ENCODE data around the gene STAT6. TPM values are rescaled to one million over a fixed set of nuclear protein-coding genes. Genes with fewer than 3 reads are reported as not detected.

Gene STAT6
- total and polyA plus RNA-seq, 2 of the 8 experiments (the other 6 are each of a cell fraction or from before 2014, with no cell fraction given) = 32.9 to 38.7 TPM

DNA sequence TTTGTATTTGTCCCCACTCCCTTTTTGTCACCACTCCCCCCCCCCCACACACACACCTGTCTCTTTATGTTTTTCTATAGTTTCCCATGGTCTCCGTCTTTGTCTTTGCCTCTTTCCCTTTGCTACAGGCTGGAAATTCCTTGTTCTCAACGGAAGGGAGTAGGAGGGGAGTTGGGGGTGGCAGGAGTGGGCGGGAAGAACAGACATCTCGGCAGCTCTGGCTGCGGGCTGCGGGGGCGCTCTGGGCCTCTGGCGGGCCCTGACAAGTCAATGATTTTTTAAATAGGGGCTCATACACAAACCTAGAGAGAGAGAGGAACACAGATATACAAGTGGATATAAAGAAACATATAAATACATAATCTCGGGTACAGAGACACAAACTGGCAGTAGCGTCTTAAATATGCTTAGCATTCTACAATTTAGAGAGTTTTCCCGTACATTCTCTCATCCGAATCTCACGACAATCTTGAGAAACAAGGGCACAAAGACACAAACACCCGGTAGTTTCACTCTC is 24.6 kb downstream of the STAT6 start:
- Histone ChIP-seq H3K9me3 (ENCODE audit: insufficient read depth in 2 of 2, low read depth in 1 of 2, low read length in 1 of 2) (no peaks in the 10 kb centered on the region), H2BK12ac (ENCODE audit: low read depth, low read length) (peak overlapping the region; percentile 97; the same call in 1 of the 2 replicates), H2BK120ac (replicated peaks; ENCODE audit: low read depth, low read length) (no peak overlapping the region), H3K4ac (replicated peaks; ENCODE audit: insufficient read length, low read depth, low read length) (peak overlapping the region; percentile 47), H3K56ac (replicated peaks; ENCODE audit: insufficient read length, low read depth, low read length) (peak overlapping the region; percentile 64), H2AFZ (ENCODE audit: low read length) (peak overlapping the region; percentile 88; the same call in 1 of the 2 replicates), H2BK5ac (ENCODE audit: low read depth, low read length) (peak overlapping the region; percentile 96), H3K27ac (ENCODE audit: low read depth, low read length) (peak overlapping the region; percentile 57), H3K4me3 (ENCODE audit: extremely low read depth in 1 of 4, insufficient read depth in 2 of 4, low read depth in 3 of 4, low read length in 4 of 4) (peak overlapping the region; percentile 57 to 79 (median 72)), H4K5ac (ENCODE audit: insufficient read length, low read depth, low read length) (peak overlapping the region; percentile 81), H3K18ac (ENCODE audit: extremely low read depth, low read length) (peak overlapping the region; percentile 78), H3K23ac (ENCODE audit: insufficient read length) (no peak overlapping the region), H3K14ac (ENCODE audit: insufficient read length) (no peak overlapping the region), H4K8ac (ENCODE audit: extremely low read depth, insufficient read depth, low read length) (peak overlapping the region; percentile 89; the same call in 1 of the 2 replicates), H3K4me1 (replicated peaks in 1 of 4; ENCODE audit: control insufficient read depth in 3 of 4, insufficient read depth in 4 of 4, low read length in 3 of 4) (peaks cover 0 to 16% (median 10%) of the 10 kb centered on the region in 4 experiments; a peak in 5 of 7 replicates), H2AK5ac (ENCODE audit: low read depth, low read length) (no peak overlapping the region), H4K20me1 (replicated peaks in 1 of 2; ENCODE audit: control insufficient read depth in 1 of 2, insufficient read depth in 2 of 2, low read length in 2 of 2) (peaks cover 2 to 8% of the 10 kb centered on the region in 2 experiments), H3K9ac (replicated peaks in 1 of 4; ENCODE audit: extremely low read depth in 1 of 4, low read depth in 3 of 4, low read length in 3 of 4) (peak overlapping the region in 3 of 4 experiments; percentile 49 to 80 (median 54); a peak in 5 of 7 replicates), H2BK15ac (ENCODE audit: low read length) (no peak overlapping the region), H2BK20ac (ENCODE audit: low read length) (no peak overlapping the region), H3K23me2 (ENCODE audit: low read depth, low read length) (peaks cover 25% of the 10 kb centered on the region), H3K27me3 (replicated peaks in 1 of 4; ENCODE audit: control insufficient read depth in 3 of 4, extremely low read depth in 1 of 4, insufficient read depth in 3 of 4, low read length in 3 of 4) (no peaks in the 10 kb centered on the region), H3K4me2 (ENCODE audit: insufficient read depth in 1 of 2, low read depth in 2 of 2, low read length in 2 of 2) (peak overlapping the region; percentile 81 to 89), H3K79me1 (ENCODE audit: low read depth, low read length) (peaks cover 4% of the 10 kb centered on the region; the same call in 1 of the 2 replicates), H3K79me2 (ENCODE audit: control insufficient read depth in 1 of 2, insufficient read depth in 2 of 2, low read length in 2 of 2) (peaks cover 0 to 18% of the 10 kb centered on the region in 2 experiments; a peak in 1 of 4 replicates), H3K36me3 (ENCODE audit: control insufficient read depth in 2 of 4, insufficient read depth in 4 of 4, low read length in 3 of 4) (peaks cover 0 to 4% (median 1%) of the 10 kb centered on the region in 4 experiments; a peak in 1 of 8 replicates), H4K91ac (replicated peaks; ENCODE audit: insufficient read length, low read length) (peak overlapping the region; percentile 84)
- POLR2A ChIA-PET (ENCODE audit: partially characterized antibody) = interaction anchor here (0.7 to 16.5 kb wide), 13 partner anchors 8 to 408 kb away, joined by 3 to 352 read pairs (median 5); partner anchors contain the start of genes LRP1, NEMP1, SHMT2 and STAT6
- DNase-seq (ENCODE audit: low read depth in 1 of 2, low spot score in 2 of 2) (peak in 1 of 2 experiments; percentile 72), FAIRE-seq (no peak)
- CTCF ChIA-PET (ENCODE audit: partially characterized antibody) = interaction anchor here (1.4 to 14.0 kb wide), 5 partner anchors 15 to 87 kb away, joined by 3 to 325 read pairs (median 4); partner anchors contain the start of genes STAT6 and TAC3
- WGBS, 2 experiments (ENCODE audit: extremely low coverage in 1 of 2, insufficient coverage in 1 of 2, insufficient read length in 1 of 2, insufficient replicate concordance in 2 of 2, low coverage in 1 of 2, low lambda C conversion rate in 2 of 2, missing lambda C conversion rate in 1 of 2) = 2% methylated on average over 14 of the region's 14 CpGs; no CpG with 5 or more reads in 1 of the 2 experiments
- TF ChIP-seq SIRT6 (IDR thresholded peaks at IDR 0.05; ENCODE audit: low read length) (no peak), RNF2 (IDR thresholded peaks at IDR 0.05; ENCODE audit: borderline replicate concordance, low read depth, low read length, missing control alignments, poor library complexity, severe bottlenecking) (no peak), RFX5 (IDR thresholded peaks at IDR 0.05; ENCODE audit: borderline replicate concordance, low read depth, low read length) (no peak), NANOG (IDR thresholded peaks at IDR 0.05; ENCODE audit: insufficient read depth, low read depth, low read length, poor library complexity, severe bottlenecking) (no peak), TAF7 (optimal IDR thresholded peaks at IDR 0.05; ENCODE audit: borderline replicate concordance, low read depth, low read length) (no peak), POLR2AphosphoS5 (IDR thresholded peaks at IDR 0.05; ENCODE audit: low read depth, low read length) (no peak), SP1 (IDR thresholded peaks at IDR 0.05; ENCODE audit: low read depth, low read length) (peak; percentile 31; the same call in 1 of the 2 replicates), JUN (IDR thresholded peaks at IDR 0.05; ENCODE audit: low read depth, low read length) (no peak), HDAC2 (IDR thresholded peaks at IDR 0.05; ENCODE audit: borderline replicate concordance in 1 of 2, low read depth in 2 of 2, low read length in 2 of 2) (peak in 1 of 2 experiments; percentile 24; a peak in 1 of 4 replicates), CEBPB (IDR thresholded peaks at IDR 0.05; ENCODE audit: low read depth, low read length) (no peak), MAFK (IDR thresholded peaks at IDR 0.05; ENCODE audit: low read depth, low read length) (no peak), POLR2A (IDR thresholded peaks at IDR 0.05; ENCODE audit: control extremely low read depth in 1 of 2, low read depth in 2 of 2, low read length in 2 of 2) (peak in 1 of 2 experiments; percentile 57; a peak in 1 of 3 replicates)

All from H1 (cell line).